Aorta (tissue), 5 donors: ENCODE results near the gene AGRN. TPM values are rescaled to one million over a fixed set of nuclear protein-coding genes. Genes with fewer than 3 reads are reported as not detected.
A peak's percentile ranks its signal among the peaks of the same experiment; 100 is the strongest.
"Not testable (repeated sequence)": the region's sequence is repeated elsewhere in the genome, so short reads cannot be mapped to it uniquely, and the experiment has no call there.

Experiments used
- ATAC-seq: fragments of 200-7000 bp; cut with Tn5 transposase; one replicate; pipeline ENCODE4 v1.9.1; 2022; ENCODE audit warnings: moderate library complexity; ENCODE audit not compliant: low FRiP score
- DNase-seq, 2 donors: peaks; one replicate each; pipeline ENCODE4 v3.0.0-alpha.2; 2020
- H3K27ac ChIP-seq, 2 donors: one replicate each; pipeline ENCODE4 v1.5.1; 2013; ENCODE audit warnings: low read length in 2 of 2, mild to moderate bottlenecking in 2 of 2, moderate library complexity in 2 of 2, control low read depth in 1 of 2, inconsistent platforms in 1 of 2, low read depth in 1 of 2
- H3K27me3 ChIP-seq, 2 donors: one replicate each; pipeline ENCODE4 v1.6.1; 2013; ENCODE audit warnings: control low read depth in 1 of 2, low read length in 1 of 2, mild to moderate bottlenecking in 1 of 2, moderate library complexity in 1 of 2; ENCODE audit not compliant: insufficient read depth in 2 of 2, control insufficient read depth in 1 of 2
- H3K36me3 ChIP-seq, 2 donors: one replicate each; pipeline ENCODE4 v1.6.1; 2013; ENCODE audit warnings: control low read depth in 1 of 2, low read length in 1 of 2, mild to moderate bottlenecking in 1 of 2; ENCODE audit not compliant: insufficient read depth in 2 of 2, control insufficient read depth in 1 of 2
- H3K4me1 ChIP-seq, 2 donors: one replicate each; pipeline ENCODE4 v1.6.1; 2013; ENCODE audit warnings: low read length in 2 of 2, control low read depth in 1 of 2, mild to moderate bottlenecking in 1 of 2, moderate library complexity in 1 of 2; ENCODE audit not compliant: insufficient read depth in 2 of 2, control insufficient read depth in 1 of 2
- H3K4me3 ChIP-seq, 2 donors: one replicate each; pipeline ENCODE4 v1.5.1; 2013; ENCODE audit warnings: low read length in 2 of 2, control low read depth in 1 of 2, mild to moderate bottlenecking in 1 of 2
- H3K9me3 ChIP-seq: one replicate; pipeline ENCODE4 v1.6.1; 2013; ENCODE audit warnings: mild to moderate bottlenecking, low read length; ENCODE audit not compliant: control insufficient read depth
- WGBS, 2 donors: extraction: QIAGEN DNeasy Blood & Tissue Kit; methylation state at CpG; one replicate each; pipeline ENCODE4 v1.1.7; 2013; 5-methylcytosine and 5-hydroxymethylcytosine counted together
- intact Hi-C, 2 donors: fragments of 100-400 bp; cut with DNase I; formaldehyde crosslinking; loops; one replicate each; pipeline versions ENCODE4 v1.14.2 to v1.15.0; 2022
- polyA plus RNA-seq, 2 donors: library from polyadenylated mRNA; stranded (reverse); fragments of 200-250 nt; gene quantifications; one replicate each; pipeline ENCODE4 v1.2.3, GENCODE V29; 2013
- total RNA-seq, 2 donors: library from RNA; stranded (reverse); fragmentation: NEBNext Ultra II Directional; extraction: Animal tissue kit (Norgen Biotek cat#: 25700); gene quantifications; one replicate each; pipeline ENCODE4 v1.2.1, GENCODE V29; 2021
- donor health status: healthy with polysubstance abuse.
- donor health status: Bipolar disorder and iron deficiency.
- donor health status: DM: no; HTN: no; CAD: no.
- donor health status: DM: no; HTN: no; CAD: no.
- donor health status: DM: yes; HTN: yes; CAD: no.

The AGRN gene
- total and polyA plus RNA-seq, 4 donors, result 4.3 to 38.6 (median 22.6) TPM

DNA sequence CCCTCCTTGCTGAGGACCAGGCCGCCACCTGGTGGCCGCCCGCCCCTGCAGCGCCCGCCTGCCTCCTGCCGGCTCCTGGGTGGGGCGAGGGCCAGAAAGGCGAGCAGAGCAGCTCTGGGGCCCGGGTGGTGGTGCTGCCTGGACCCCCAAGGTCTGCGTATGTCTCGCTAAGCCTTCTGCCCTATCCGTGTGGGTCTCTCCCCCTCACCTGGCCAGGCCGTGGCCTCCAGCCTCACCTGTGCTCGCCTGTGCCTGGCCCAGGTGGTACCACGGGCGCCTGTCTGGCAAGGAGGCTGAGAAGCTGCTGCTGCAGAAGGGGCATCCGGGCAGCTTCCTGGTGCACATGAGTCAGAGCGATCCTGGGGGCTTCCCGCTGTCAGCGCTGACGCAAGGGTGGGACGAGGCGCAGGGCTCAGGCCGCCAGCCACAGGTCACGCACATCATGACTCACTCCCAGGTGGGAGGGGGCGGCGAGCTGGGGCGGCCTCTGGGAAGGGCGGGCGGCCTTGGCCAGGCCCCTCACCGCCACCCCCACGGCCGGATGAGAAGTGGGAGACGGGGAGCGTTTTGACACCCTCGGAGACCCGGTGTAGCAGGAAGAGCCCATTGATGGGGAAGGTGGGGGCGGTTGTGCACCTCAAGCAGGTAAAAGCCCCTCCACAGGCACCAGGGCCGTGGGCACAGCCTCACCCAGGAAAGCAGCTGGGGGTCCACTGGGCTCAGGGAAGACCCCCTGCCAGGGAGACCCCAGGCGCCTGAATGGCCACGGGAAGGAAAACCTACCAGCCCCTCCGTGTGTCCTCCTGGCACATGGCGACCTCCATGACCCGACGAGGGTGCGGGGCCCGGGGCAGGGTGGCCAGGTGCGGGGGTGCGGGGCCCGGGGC, 44.3 kb downstream of the AGRN start:
- H3K4me1 ChIP-seq, result no peaks in the 10 kb centered on the region
- no peaks in the 10 kb centered on the region for H3K36me3 ChIP-seq
- no peak overlapping the region for H3K27ac ChIP-seq
- WGBS, 2 donors, result 15 to 19% methylated on average over 41 to 50 of the region's 50 CpGs
- no peaks in the 10 kb centered on the region for H3K27me3 ChIP-seq
- no peak overlapping the region for H3K4me3 ChIP-seq
- peak in 1 of 2 donors; percentile 87 for DNase-seq
- ATAC-seq, result peak; percentile 65
- H3K9me3 ChIP-seq, result no peaks in the 10 kb centered on the region
- intact Hi-C loops, result loop anchor here in 1 of 2 donors (2.0 to 10.0 kb wide), 2 partner anchors 79 to 159 kb away; no protein-coding TSS in a partner anchor

GRCh38 chr1:1065265-1065939, 45.5 kb downstream of the AGRN start:
- no peak overlapping the region for H3K4me3 ChIP-seq
- ATAC-seq (no peak), DNase-seq (no peak)
- no peak overlapping the region for H3K27ac ChIP-seq
- intact Hi-C loops, result loop anchor here (5.0 to 10.0 kb wide), 2 partner anchors 83 to 161 kb away; partner anchors contain the start of gene PERM1 (in 1 of the 2)
- no peaks in the 10 kb centered on the region for H3K9me3 ChIP-seq
- H3K36me3 ChIP-seq, result no peaks in the 10 kb centered on the region
- no peaks in the 10 kb centered on the region for H3K4me1 ChIP-seq
- WGBS, 2 donors, result 75 to 84% methylated on average over 19 to 20 of the region's 20 CpGs
- no peaks in the 10 kb centered on the region for H3K27me3 ChIP-seq

DNA sequence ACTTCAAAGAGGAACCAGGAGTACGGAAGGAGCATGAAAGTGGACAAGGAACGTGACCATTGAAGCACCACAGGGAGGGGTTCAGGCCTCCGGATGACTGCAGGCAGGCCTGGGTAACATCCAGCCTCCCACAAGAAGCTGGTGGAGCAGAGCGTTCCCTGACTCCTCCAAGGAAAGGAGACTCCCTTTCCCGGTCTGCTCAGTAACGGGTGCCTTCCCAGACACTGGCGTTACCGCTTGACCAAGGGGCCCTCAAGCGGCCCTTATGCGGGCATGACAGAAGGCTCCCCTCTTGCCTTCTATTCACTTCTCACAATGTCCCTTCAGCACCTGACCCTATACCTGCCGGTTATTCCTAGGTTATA, 46.0 kb downstream of the AGRN start:
- H3K27me3 ChIP-seq, result not testable (repeated sequence)

GRCh38 chr1:1066403-1067283, 46.7 kb downstream of the AGRN start:
- DNase-seq (no peak), ATAC-seq (no peak)
- no peak overlapping the region for H3K27ac ChIP-seq
- 75 to 78% methylated on average over 27 of the region's 27 CpGs for WGBS, 2 donors
- no peaks in the 10 kb centered on the region for H3K36me3 ChIP-seq
- no peaks in the 10 kb centered on the region for H3K27me3 ChIP-seq
- H3K4me1 ChIP-seq, result no peaks in the 10 kb centered on the region
- intact Hi-C loops, result loop anchor here (5.0 to 10.0 kb wide), 2 partner anchors 84 to 162 kb away; partner anchors contain the start of gene PERM1 (in 1 of the 2)
- H3K4me3 ChIP-seq, result no peak overlapping the region
- no peaks in the 10 kb centered on the region for H3K9me3 ChIP-seq

More for the DNA sequence above, 46.0 kb downstream of the AGRN start:
- not testable (repeated sequence) for H3K9me3 ChIP-seq, DNase-seq, ATAC-seq, H3K4me3 ChIP-seq, H3K27ac ChIP-seq, H3K36me3 ChIP-seq, H3K4me1 ChIP-seq
- WGBS, 2 donors, result 83 to 85% methylated on average over 11 of the region's 11 CpGs
- intact Hi-C loops, result loop anchor here (5.0 to 10.0 kb wide), 2 partner anchors 84 to 161 kb away; partner anchors contain the start of gene PERM1 (in 1 of the 2)

GRCh38 chr1:1067284-1067859, 47.5 kb downstream of the AGRN start:
- Histone ChIP-seq H3K4me1 (no peaks in the 10 kb centered on the region), H3K9me3 (no peaks in the 10 kb centered on the region), H3K36me3 (no peaks in the 10 kb centered on the region), H3K27me3 (no peaks in the 10 kb centered on the region), H3K4me3 (no peak overlapping the region), H3K27ac (no peak overlapping the region)
- DNase-seq (no peak), ATAC-seq (no peak)
- WGBS, 2 donors, result 84 to 86% methylated on average over 47 to 54 of the region's 54 CpGs
- intact Hi-C loops, result loop anchor here (5.0 to 10.0 kb wide), 2 partner anchors 85 to 163 kb away; partner anchors contain the start of gene PERM1 (in 1 of the 2)

GRCh38 chr1:1067860-1068516, 48.1 kb downstream of the AGRN start:
- WGBS, 2 donors, result 51 to 53% methylated on average over 30 to 32 of the region's 32 CpGs
- Histone ChIP-seq H3K27me3 (no peaks in the 10 kb centered on the region), H3K4me1 (no peaks in the 10 kb centered on the region), H3K4me3 (no peak overlapping the region), H3K9me3 (no peaks in the 10 kb centered on the region), H3K36me3 (no peaks in the 10 kb centered on the region), H3K27ac (no peak overlapping the region)
- ATAC-seq, result no peak
- no peak for DNase-seq
- intact Hi-C loops, result loop anchor here (5.0 to 10.0 kb wide), 2 partner anchors 86 to 163 kb away; partner anchors contain the start of gene PERM1 (in 1 of the 2)

GRCh38 chr1:1068517-1069055, 48.7 kb downstream of the AGRN start:
- no peak for ATAC-seq

More at GRCh38 chr1:1068517-1069055, 48.7 kb downstream of the AGRN start:
- no peak for DNase-seq
- H3K9me3 ChIP-seq, result no peaks in the 10 kb centered on the region
- H3K4me3 ChIP-seq, result peak overlapping the region in 1 of 2 donors; percentile 28
- H3K27ac ChIP-seq, result no peak overlapping the region
- no peaks in the 10 kb centered on the region for H3K27me3 ChIP-seq
- WGBS, 2 donors, result 1% methylated on average over 35 to 55 of the region's 55 CpGs
- H3K36me3 ChIP-seq, result no peaks in the 10 kb centered on the region
- H3K4me1 ChIP-seq, result no peaks in the 10 kb centered on the region
- intact Hi-C loops, result loop anchor here (5.0 to 10.0 kb wide), 2 partner anchors 86 to 164 kb away; partner anchors contain the start of gene PERM1 (in 1 of the 2)
